AG09319 (cell line): Measurements from ENCODE around the gene CLHC1.
"Not testable (repeated sequence)": the region's sequence is repeated elsewhere in the genome, so short reads cannot be mapped to it uniquely, and the experiment has no call there.

Experiments
- DNase-seq: peaks from one replicate; pipeline ENCODE4 v3.0.0-alpha.2; 2010; ENCODE audit warnings: low read depth; ENCODE audit errors: extremely low read depth
- CTCF ChIP-seq: IDR thresholded peaks from 2 replicates; pipeline ENCODE4 v1.5.1; 2011; ENCODE audit warnings: low read depth, mild to moderate bottlenecking, inconsistent platforms, low read length, moderate library complexity

The CLHC1 gene

GRCh38 chr2:55147041-55147440 lies 85.1 kb downstream of the CLHC1 start:
- no peak for TF ChIP-seq CTCF
- no peak for DNase-seq

- no peak for DNase-seq
- TF ChIP-seq CTCF = no peak
Observed at GRCh38 chr2:55146263-55146662, 85.8 kb downstream of the CLHC1 start.

GRCh38 chr2:55144922-55145820 lies 86.9 kb downstream of the CLHC1 start:
- no peak for DNase-seq
- no peak for TF ChIP-seq CTCF

GRCh38 chr2:55143706-55144105 lies 88.4 kb downstream of the CLHC1 start:
- DNase-seq = not testable (repeated sequence)

- DNase-seq = no peak
- TF ChIP-seq CTCF = no peak
Observed at GRCh38 chr2:55142518-55142917, 89.6 kb downstream of the CLHC1 start.

- DNase-seq = no peak
- TF ChIP-seq CTCF = no peak
Observed at GRCh38 chr2:55141572-55142413, 90.3 kb downstream of the CLHC1 start.

- no peak for TF ChIP-seq CTCF
- no peak for DNase-seq
Observed at GRCh38 chr2:55140316-55141219, 91.5 kb downstream of the CLHC1 start.
